Ovary (tissue), 9 donors: Measurements from ENCODE around the gene SLC51A. TPM values are rescaled to one million over a fixed set of nuclear protein-coding genes. Genes with fewer than 3 reads are reported as not detected.

ENCODE experiments used
- DNase-seq, 5 donors: peaks; one replicate each; pipeline ENCODE4 v3.0.0-alpha.2; 2019 to 2020
- H3K27ac ChIP-seq, 2 donors: fragments of 200-600 bp; one replicate each; pipeline versions ENCODE4 v1.5.1 to v1.8.0; 2019 to 2022
- H3K27me3 ChIP-seq: fragments of 200-600 bp; one replicate; pipeline ENCODE4 v1.8.0; 2022
- H3K36me3 ChIP-seq: fragments of 200-600 bp; sonication (generic); one replicate; pipeline ENCODE4 v1.5.1; 2019
- H3K4me1 ChIP-seq: one replicate; pipeline ENCODE4 v1.8.1; 2013; ENCODE audit warnings: mild to moderate bottlenecking, moderate library complexity; ENCODE audit not compliant: insufficient read depth
- H3K4me3 ChIP-seq: fragments of 200-600 bp; sonication (generic); one replicate; pipeline ENCODE4 v1.5.1; 2017
- H3K9me3 ChIP-seq, 2 donors: fragments of 200-600 bp in 1 of 2; sonication (generic) in 1 of 2; one replicate each; pipeline versions ENCODE4 v1.5.1 to v1.8.1; 2013 to 2019; ENCODE audit warnings: mild to moderate bottlenecking in 1 of 2, moderate library complexity in 1 of 2
- CTCF ChIP-seq, 3 donors: fragments of 450-650 bp in 2 of 3; fragments of 200-600 bp in 1 of 3; IDR thresholded peaks; one replicate each; pipeline versions ENCODE4 v1.5.1 to v1.8.0; 2016 to 2022; ENCODE audit warnings: antibody characterized with exemption in 3 of 3, mild to moderate bottlenecking in 1 of 3
- EP300 ChIP-seq: sonication (generic); formaldehyde crosslinking; IDR thresholded peaks from one replicate; pipeline ENCODE4 v1.6.1; 2017; ENCODE audit warnings: antibody characterized with exemption
- POLR2A ChIP-seq: fragments of 450-650 bp; IDR thresholded peaks from one replicate; pipeline ENCODE4 v1.6.1; 2017; ENCODE audit warnings: antibody characterized with exemption, mild to moderate bottlenecking, moderate library complexity
- WGBS, 3 donors: extraction: QIAGEN DNeasy Blood & Tissue Kit in 1 of 3; methylation state at CpG; one replicate each; pipeline versions ENCODE4 v1.1.5 to v1.1.7; 2013 to 2017; 5-methylcytosine and 5-hydroxymethylcytosine counted together
- intact Hi-C, 4 donors: fragments of 100-400 bp; cut with DNase I; formaldehyde crosslinking; loops; one replicate each; pipeline versions ENCODE4 v1.11.0 to v1.15.1; 2022 to 2023
- polyA plus RNA-seq, 2 donors: library from polyadenylated mRNA; stranded (reverse); fragments of 200-250 nt in 1 of 2; fragments of 350-450 nt in 1 of 2; fragmentation: Illumina TruSeq in 1 of 2; extraction: RNeasy Lipid Tissue Mini Kit (QIAGEN cat#74804) in 1 of 2; gene quantifications; one replicate each; pipeline ENCODE4 v1.2.3, GENCODE V29; 2013 to 2014
- total RNA-seq, 7 donors: library from RNA; depleted of rRNA in 2 of 7; stranded (reverse); fragments of >200 nt in 2 of 7; fragmentation: NEBNext Ultra II Directional in 3 of 7; extraction: Animal tissue kit (Norgen Biotek cat#: 25700) in 3 of 7; gene quantifications; one replicate each; pipeline versions ENCODE4 v1.1.0 to v1.2.4, GENCODE V29; 2016 to 2023
- donor health status: DM: no; HTN: no; CAD: no; lungs with moderate emphysema.
- donor health status: DM: no; HTN: no; CAD: no.
- donor health status: Bipolar disorder and iron deficiency.
- donor health status: DM: yes; HTN: yes; CAD: no.
- donor health status: DM: no; HTN: no; CAD: no.
- donor health status: DM: yes; HTN: yes; CAD: no.

SLC51A gene
- total and polyA plus RNA-seq, 9 donors = 2.6 to 14.2 (median 9.0) TPM

GRCh38 chr3:196227121-196227561, 10.8 kb downstream of the SLC51A start:
- Histone ChIP-seq H3K27me3 (no peaks in the 10 kb centered on the region), H3K27ac (peak overlapping the region; percentile 15 to 62), H3K4me3 (no peak overlapping the region), H3K9me3 (no peaks in the 10 kb centered on the region), H3K4me1 (peaks cover 14% of the 10 kb centered on the region), H3K36me3 (no peaks in the 10 kb centered on the region)
- TF ChIP-seq CTCF (IDR thresholded peaks at IDR 0.05) (no peak), EP300 (no peak), POLR2A (no peak)
- WGBS, 3 donors = 8 to 42% (median 19%) methylated on average over 14 of the region's 14 CpGs
- intact Hi-C loops = no loop called here
- no peak for DNase-seq

DNA sequence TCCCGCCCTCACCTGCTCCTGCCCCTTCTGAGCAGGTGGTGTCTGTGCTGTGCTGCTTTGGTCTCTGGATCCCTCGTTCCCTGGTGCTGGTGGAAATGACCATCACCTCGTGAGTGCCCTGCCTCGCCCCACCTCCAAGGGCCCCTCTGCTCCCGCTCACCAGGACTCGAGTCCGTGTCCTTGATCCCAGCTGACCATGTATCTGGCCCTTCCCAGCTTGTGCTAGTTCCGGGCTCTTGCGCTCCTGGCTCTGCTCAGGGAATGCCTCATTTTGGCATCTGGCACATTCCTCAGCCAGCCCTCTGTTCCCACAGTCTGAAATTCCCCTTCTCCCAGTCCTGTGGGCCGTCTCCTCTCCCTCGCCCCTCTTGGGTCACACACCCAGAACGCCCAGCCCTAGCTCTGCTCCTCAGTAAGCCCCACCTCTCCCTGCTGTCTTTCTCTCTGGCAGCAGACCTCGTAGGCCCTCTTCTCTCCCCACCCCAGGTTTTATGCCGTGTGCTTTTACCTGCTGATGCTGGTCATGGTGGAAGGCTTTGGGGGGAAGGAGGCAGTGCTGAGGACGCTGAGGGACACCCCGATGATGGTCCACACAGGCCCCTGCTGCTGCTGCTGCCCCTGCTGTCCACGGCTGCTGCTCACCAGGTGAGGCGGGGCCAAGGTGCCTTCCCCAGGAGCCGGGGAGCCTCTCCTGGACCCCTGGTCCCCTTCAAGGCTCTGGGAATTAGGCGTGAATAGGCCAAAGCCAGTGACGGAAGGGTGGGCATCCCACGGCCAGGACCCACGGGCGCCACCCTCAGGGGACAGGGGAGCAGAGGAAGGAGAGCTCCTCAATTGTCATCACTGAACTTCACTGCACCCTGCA, 11.5 kb downstream of the SLC51A start:
- H3K4me3 ChIP-seq = no peak overlapping the region
- no peaks in the 10 kb centered on the region for H3K9me3 ChIP-seq
- WGBS, 3 donors = 25 to 30% (median 27%) methylated on average over 24 of the region's 24 CpGs
- no peaks in the 10 kb centered on the region for H3K27me3 ChIP-seq
- peak overlapping the region; percentile 22 to 62 for H3K27ac ChIP-seq
- H3K4me1 ChIP-seq = peaks cover 14% of the 10 kb centered on the region
- no peaks in the 10 kb centered on the region for H3K36me3 ChIP-seq
- DNase-seq = peak; percentile 68 to 86 (median 71)
- TF ChIP-seq POLR2A = no peak
- no peak for TF ChIP-seq EP300
- no peak for TF ChIP-seq CTCF (IDR thresholded peaks at IDR 0.05)
- intact Hi-C loops = no loop called here

DNA sequence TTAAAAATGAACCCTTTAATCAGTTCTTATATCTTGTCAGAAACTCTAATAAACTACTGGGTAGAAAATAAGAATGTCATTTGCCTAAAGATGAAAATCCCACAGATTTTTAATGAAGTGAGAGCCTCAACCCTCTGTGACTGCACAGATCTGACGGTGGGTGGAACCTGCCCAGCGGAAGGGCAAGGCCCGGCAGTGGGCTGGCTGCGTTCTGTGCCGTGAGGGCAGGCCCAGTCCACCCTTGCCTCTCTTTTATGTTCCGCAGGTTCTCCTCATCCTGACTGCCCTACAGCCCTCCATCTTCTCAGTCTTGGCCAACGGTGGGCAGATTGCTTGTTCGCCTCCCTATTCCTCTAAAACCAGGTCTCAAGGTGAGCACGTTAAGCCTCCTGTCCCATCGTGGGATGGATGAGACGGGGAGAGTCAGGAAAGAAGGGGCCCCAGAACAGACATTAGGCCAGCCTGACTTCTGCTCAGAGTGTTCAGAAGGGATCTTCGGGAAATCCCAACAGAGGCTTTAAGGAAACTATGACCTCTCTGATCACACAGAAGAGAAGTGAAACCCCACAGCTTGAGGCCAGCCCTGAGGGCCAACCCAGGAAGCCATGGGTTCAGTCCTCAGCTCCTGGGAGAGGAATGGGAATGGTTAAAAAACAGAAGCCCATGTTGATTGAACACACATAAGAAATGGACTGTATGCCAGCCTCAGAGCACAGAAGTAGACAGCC, 16.0 kb downstream of the SLC51A start:
- WGBS, 3 donors = 93 to 95% (median 94%) methylated on average over 12 of the region's 12 CpGs
- TF ChIP-seq POLR2A (no peak), EP300 (no peak), CTCF (IDR thresholded peaks at IDR 0.05) (no peak)

GRCh38 chr3:196232882-196233251, 16.5 kb downstream of the SLC51A start:
- no peak for DNase-seq
- H3K27ac ChIP-seq = no peak overlapping the region
- peaks cover 8% of the 10 kb centered on the region for H3K4me1 ChIP-seq
- no peaks in the 10 kb centered on the region for H3K27me3 ChIP-seq
- no peaks in the 10 kb centered on the region for H3K9me3 ChIP-seq
- TF ChIP-seq CTCF (IDR thresholded peaks at IDR 0.05) (no peak), EP300 (no peak), POLR2A (no peak)
- intact Hi-C loops = no loop called here
- WGBS, 3 donors = 85 to 95% (median 86%) methylated on average over 8 of the region's 8 CpGs
- H3K36me3 ChIP-seq = no peaks in the 10 kb centered on the region
- H3K4me3 ChIP-seq = no peak overlapping the region

More for the DNA sequence above, 16.0 kb downstream of the SLC51A start:
- Histone ChIP-seq H3K27ac (no peak overlapping the region), H3K27me3 (no peaks in the 10 kb centered on the region), H3K4me3 (no peak overlapping the region), H3K4me1 (peaks cover 11% of the 10 kb centered on the region), H3K9me3 (no peaks in the 10 kb centered on the region), H3K36me3 (no peaks in the 10 kb centered on the region)
- intact Hi-C loops = no loop called here
- no peak for DNase-seq
